ENCODE results near the gene TMPRSS3.
A peak's percentile ranks its signal among the peaks of the same experiment; 100 is the strongest.

The TMPRSS3 gene

GRCh38 chr21:42395905-42396651 is at the start of gene TMPRSS3:
Gene TMPRSS3 (minus strand): TSS chr21:42396052. CDS start chr21:42395417, 635 bp downstream.
- no peak for DNase-seq

- no peak for DNase-seq
Observed at GRCh38 chr21:42445311-42445710, 49.5 kb upstream of the TMPRSS3 start.

GRCh38 chr21:42444745-42445059 is 48.9 kb upstream of the TMPRSS3 start:
- DNase-seq: no peak

GRCh38 chr21:42443876-42444744 is 48.3 kb upstream of the TMPRSS3 start:
- DNase-seq: no peak

GRCh38 chr21:42443181-42443785 is 47.4 kb upstream of the TMPRSS3 start:
- DNase-seq: no peak

- no peak for DNase-seq
Observed at GRCh38 chr21:42441963-42442362, 46.1 kb upstream of the TMPRSS3 start.

GRCh38 chr21:42440187-42440792 is 44.4 kb upstream of the TMPRSS3 start:
- DNase-seq: no peak

- DNase-seq: peak; percentile 34
Observed at GRCh38 chr21:42439284-42440186, 43.7 kb upstream of the TMPRSS3 start.

- no peak for DNase-seq
Observed at GRCh38 chr21:42438316-42439205, 42.7 kb upstream of the TMPRSS3 start.

- DNase-seq: no peak
Observed at GRCh38 chr21:42437786-42438185, 41.9 kb upstream of the TMPRSS3 start.

- DNase-seq: no peak
Observed at GRCh38 chr21:42436914-42437313, 41.1 kb upstream of the TMPRSS3 start.

- no peak for DNase-seq
Observed at GRCh38 chr21:42435833-42436232, 40.0 kb upstream of the TMPRSS3 start.

- no peak for DNase-seq
Observed at GRCh38 chr21:42435401-42435800, 39.5 kb upstream of the TMPRSS3 start.

GRCh38 chr21:42434884-42435283 is 39.0 kb upstream of the TMPRSS3 start:
- no peak for DNase-seq

GRCh38 chr21:42433946-42434551 is 38.2 kb upstream of the TMPRSS3 start:
- DNase-seq: no peak

GRCh38 chr21:42432695-42433094 is 36.8 kb upstream of the TMPRSS3 start:
- no peak for DNase-seq

GRCh38 chr21:42431196-42431595 is 35.3 kb upstream of the TMPRSS3 start:
- no peak for DNase-seq

- no peak for DNase-seq
Observed at GRCh38 chr21:42430521-42430920, 34.7 kb upstream of the TMPRSS3 start.

- DNase-seq: no peak
Observed at GRCh38 chr21:42429856-42430255, 34.0 kb upstream of the TMPRSS3 start.

GRCh38 chr21:42429021-42429420 is 33.2 kb upstream of the TMPRSS3 start:
- DNase-seq: no peak
